ENCODE results near the gene CPNE6. TPM values are rescaled to one million over a fixed set of nuclear protein-coding genes. Genes with fewer than 3 reads are reported as not detected.

CPNE6 gene
- total and polyA plus RNA-seq, 12 donors, result 0.07 to 1.4 (median 0.22) TPM; not detected in 7

DNA sequence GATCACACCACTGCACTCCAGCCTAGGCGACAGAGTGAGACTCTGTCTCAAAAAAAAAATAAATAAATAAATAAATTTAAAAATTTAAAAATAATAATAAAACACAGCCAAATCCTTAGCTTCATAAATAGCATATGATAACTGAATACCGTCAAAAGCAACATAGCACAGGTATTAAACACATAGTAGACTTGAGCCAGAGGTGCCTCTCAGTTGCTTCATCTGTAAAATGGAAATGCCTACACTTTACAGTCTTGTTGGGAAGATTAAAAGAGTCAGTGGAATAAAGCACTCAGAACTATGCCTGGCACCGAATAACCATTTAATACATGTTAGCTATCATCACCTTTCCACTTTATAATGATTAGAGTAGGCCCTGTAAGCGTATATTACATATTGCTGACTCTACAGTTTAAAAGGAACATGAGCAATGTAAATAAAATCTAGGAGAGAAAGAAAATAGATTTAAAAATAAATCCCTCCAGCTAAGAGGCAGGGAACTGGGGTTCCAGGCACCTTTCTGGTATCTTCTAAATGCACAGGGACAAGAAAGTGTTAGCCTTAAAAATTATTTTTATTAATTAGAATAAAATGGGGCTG, 35.4 kb downstream of the CPNE6 start:
- no peak overlapping the region for H3K4me3 ChIP-seq
- no peaks in the 10 kb centered on the region for H3K27me3 ChIP-seq
- peaks cover 0 to 20% of the 10 kb centered on the region in 2 donors for H3K4me1 ChIP-seq (replicated peaks in 1 of 2)
- DNase-seq, result no peak
- intact Hi-C loops (cut with DNase I), result no loop called here
- WGBS, 4 donors, result 91 to 94% (median 92%) methylated on average over 4 of the region's 4 CpGs
- no peak overlapping the region for H3K27ac ChIP-seq
- no peaks in the 10 kb centered on the region for H3K9me3 ChIP-seq (replicated peaks in 1 of 3)
- TF ChIP-seq, protein P1, sequence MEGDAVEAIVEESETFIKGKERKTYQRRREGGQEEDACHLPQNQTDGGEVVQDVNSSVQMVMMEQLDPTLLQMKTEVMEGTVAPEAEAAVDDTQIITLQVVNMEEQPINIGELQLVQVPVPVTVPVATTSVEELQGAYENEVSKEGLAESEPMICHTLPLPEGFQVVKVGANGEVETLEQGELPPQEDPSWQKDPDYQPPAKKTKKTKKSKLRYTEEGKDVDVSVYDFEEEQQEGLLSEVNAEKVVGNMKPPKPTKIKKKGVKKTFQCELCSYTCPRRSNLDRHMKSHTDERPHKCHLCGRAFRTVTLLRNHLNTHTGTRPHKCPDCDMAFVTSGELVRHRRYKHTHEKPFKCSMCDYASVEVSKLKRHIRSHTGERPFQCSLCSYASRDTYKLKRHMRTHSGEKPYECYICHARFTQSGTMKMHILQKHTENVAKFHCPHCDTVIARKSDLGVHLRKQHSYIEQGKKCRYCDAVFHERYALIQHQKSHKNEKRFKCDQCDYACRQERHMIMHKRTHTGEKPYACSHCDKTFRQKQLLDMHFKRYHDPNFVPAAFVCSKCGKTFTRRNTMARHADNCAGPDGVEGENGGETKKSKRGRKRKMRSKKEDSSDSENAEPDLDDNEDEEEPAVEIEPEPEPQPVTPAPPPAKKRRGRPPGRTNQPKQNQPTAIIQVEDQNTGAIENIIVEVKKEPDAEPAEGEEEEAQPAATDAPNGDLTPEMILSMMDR (IDR thresholded peaks at IDR 0.05), result no peak
- no peak for TF ChIP-seq POLR2A (IDR thresholded peaks at IDR 0.05)
- no peaks in the 10 kb centered on the region for H3K36me3 ChIP-seq (replicated peaks in 1 of 2)

DNA sequence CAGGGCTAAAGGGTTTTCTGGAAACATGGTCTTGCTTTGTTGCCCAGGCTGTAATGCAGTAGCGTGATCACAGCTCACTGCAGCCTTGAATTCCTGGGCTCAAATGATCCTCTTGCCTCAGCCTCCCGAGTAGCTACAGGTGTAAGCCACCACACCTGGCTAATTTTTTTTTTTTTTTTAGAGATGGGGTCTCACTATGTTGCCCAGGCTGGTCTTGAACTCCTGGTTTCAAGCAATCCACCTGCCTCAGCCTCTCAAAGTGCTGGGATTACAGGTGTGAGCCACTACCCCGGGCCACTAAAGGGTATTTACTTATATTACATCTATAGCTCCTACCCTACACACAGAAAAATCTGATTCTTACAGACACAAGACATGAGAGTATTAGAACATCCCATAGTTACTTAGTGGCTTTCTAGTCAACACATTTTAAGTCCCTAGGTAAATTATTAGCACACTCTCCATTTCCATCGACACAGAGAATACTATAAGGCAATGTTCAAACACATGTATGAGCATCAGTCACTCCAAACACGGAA, 37.0 kb downstream of the CPNE6 start:
- no peak for TF ChIP-seq POLR2A (IDR thresholded peaks at IDR 0.05)
- TF ChIP-seq, protein P1 (IDR thresholded peaks at IDR 0.05), result no peak
- Histone ChIP-seq H3K27me3 (no peaks in the 10 kb centered on the region), H3K36me3 (replicated peaks in 1 of 2) (no peaks in the 10 kb centered on the region), H3K27ac (peak overlapping the region in 2 of 5 donors; percentile 9 to 78), H3K4me3 (no peak overlapping the region), H3K4me1 (replicated peaks in 1 of 2) (peaks cover 2 to 20% of the 10 kb centered on the region in 2 donors), H3K9me3 (replicated peaks in 1 of 3) (no peaks in the 10 kb centered on the region)
- WGBS, 4 donors, result 36 to 48% (median 42%) methylated on average over 5 of the region's 5 CpGs
- intact Hi-C loops (cut with DNase I), result no loop called here
- DNase-seq, result no peak

DNA sequence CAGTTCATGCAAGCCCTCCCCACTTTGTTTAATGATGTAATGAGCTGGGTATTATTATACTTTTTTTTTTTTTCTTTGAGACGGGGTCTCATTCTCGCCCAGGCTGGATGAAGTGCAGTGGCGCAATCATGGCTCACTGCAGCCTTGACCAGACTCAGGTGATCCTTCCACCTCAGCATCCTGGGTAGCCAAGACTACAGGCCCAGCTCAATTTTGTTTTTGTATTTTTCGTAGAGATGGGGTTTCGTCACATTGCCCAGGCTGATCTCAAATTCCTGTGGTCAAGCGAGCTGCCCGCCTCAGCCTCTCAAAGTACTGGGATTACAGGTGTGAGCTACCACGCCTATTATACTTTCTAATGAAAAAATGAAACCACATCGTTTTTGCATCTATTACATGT, 38.7 kb downstream of the CPNE6 start:
- intact Hi-C loops (cut with DNase I), result no loop called here
- H3K36me3 ChIP-seq (replicated peaks in 1 of 2), result no peaks in the 10 kb centered on the region
- 81 to 86% (median 86%) methylated on average over 9 of the region's 9 CpGs for WGBS, 4 donors
- H3K4me1 ChIP-seq (replicated peaks in 1 of 2), result peaks cover 5 to 20% of the 10 kb centered on the region in 2 donors
- no peak for DNase-seq
- no peaks in the 10 kb centered on the region for H3K27me3 ChIP-seq
- no peak overlapping the region for H3K27ac ChIP-seq
- no peaks in the 10 kb centered on the region for H3K9me3 ChIP-seq (replicated peaks in 1 of 3)
- H3K4me3 ChIP-seq, result no peak overlapping the region
- TF ChIP-seq, protein P1 (IDR thresholded peaks at IDR 0.05), result no peak
- no peak for TF ChIP-seq POLR2A (IDR thresholded peaks at IDR 0.05)

DNA sequence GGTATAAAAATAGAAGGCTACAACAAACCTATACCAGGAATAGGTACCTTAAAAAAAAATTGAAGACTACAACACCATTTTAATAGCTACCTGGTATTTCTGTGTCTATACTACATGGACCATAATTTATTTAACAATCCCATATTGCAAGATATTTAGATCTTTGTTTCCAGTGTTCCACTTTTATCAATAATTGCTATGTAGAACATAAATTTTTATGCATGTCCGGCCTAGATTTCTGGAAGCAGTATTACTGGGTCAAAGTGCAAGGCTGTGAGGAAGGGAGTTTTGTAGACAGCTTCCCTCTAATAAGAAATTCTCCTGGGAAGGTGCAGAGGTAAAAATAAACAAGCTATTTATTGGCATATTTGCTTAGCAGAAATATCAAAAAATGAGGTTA, 39.2 kb downstream of the CPNE6 start:
- no peak for DNase-seq
- H3K27me3 ChIP-seq, result no peaks in the 10 kb centered on the region
- intact Hi-C loops (cut with DNase I), result no loop called here
- no peak for TF ChIP-seq POLR2A (IDR thresholded peaks at IDR 0.05)
- TF ChIP-seq, protein P1 (IDR thresholded peaks at IDR 0.05), result no peak
- H3K36me3 ChIP-seq (replicated peaks in 1 of 2), result no peaks in the 10 kb centered on the region
- peaks cover 7 to 21% of the 10 kb centered on the region in 2 donors for H3K4me1 ChIP-seq (replicated peaks in 1 of 2)
- H3K9me3 ChIP-seq (replicated peaks in 1 of 3), result no peaks in the 10 kb centered on the region
- WGBS, 4 donors, result 26 to 40% (median 34%) methylated on average over 1 of the region's 1 CpG
- no peak overlapping the region for H3K27ac ChIP-seq
- H3K4me3 ChIP-seq, result no peak overlapping the region
